ENCODE results near the gene EIF2B1.
A peak's percentile ranks its signal among the peaks of the same experiment; 100 is the strongest.
"Not testable (repeated sequence)": the region's sequence is repeated elsewhere in the genome, so short reads cannot be mapped to it uniquely, and the experiment has no call there.

The EIF2B1 gene

DNA sequence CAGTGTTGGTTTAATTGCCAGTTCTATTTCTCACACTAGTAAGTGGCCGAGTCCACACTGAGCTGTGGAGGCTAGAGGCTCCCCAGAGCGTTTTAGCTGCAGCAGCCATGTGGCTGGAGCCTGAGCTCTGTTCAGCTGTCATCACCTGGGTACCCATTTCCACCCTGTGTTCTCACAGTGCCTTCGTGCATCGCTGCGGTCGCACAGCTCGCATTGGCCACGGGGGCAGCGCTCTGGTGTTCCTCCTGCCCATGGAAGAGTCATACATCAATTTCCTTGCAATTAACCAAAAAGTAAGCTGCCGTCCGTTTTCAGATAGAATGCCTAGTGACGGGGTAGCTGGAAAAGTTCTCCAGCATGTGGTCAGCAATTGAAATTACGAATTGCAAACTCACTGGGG, 15.9 kb downstream of the EIF2B1 start:
- no peak for DNase-seq (ENCODE audit: low spot score)

DNA sequence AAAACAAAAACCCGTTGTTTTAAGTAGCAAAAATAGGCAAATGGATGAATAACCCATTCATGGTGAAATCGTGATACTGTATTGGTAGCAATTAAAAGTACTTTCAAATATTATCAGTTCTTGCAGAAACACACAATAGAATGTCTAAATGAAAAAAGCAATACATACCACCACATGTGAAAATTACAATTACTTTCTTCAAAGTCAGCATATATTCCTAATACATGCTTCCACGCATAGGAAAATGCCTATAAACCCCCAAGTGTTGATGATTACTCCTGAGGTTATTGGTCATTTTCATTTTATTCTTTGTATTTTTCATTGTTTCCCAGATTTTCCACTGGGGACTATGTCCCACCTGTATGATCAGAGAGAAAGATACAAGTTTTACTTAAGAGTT, 16.3 kb downstream of the EIF2B1 start:
- no peak for DNase-seq (ENCODE audit: low spot score)

DNA sequence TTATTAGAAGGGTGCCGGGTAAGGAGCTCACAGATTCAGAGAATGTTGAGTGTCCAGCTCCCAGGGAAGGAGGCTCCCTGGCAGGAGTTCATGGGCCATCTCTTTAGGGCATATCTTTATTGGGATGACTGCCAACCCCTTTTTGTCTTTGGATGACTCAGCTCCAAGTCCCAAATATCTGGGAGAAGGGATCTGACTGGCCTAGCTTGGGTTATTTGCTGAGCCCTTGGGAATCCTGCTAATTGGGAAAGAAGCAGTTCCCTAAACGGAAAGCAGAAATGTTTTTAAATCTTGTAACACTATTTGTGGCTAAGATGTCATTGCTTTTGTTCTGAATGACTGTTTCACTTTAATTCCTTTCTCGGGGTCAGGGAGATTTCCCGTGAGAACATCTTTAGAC, 19.0 kb downstream of the EIF2B1 start:
- DNase-seq (ENCODE audit: low spot score): no peak

DNA sequence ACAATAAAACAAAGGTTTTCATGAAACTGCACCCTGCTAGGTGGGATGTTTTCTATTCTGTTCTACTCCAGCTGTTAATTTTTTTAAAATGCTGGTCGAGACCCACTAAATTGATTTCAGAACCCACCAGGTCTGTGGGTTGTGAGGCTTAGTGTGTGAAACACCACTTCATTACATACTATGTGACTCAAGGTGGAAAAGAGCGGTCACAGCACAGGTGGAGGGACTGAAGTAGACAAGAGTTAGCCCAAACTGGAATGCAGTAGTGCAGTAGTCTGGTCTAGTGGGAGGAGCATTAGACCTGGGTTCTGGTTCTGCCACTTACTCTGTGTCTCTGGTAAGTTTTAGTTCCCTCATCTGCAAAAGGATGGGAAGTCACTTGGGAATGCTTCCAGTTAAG, 19.4 kb downstream of the EIF2B1 start:
- no peak for DNase-seq (ENCODE audit: low spot score)

DNA sequence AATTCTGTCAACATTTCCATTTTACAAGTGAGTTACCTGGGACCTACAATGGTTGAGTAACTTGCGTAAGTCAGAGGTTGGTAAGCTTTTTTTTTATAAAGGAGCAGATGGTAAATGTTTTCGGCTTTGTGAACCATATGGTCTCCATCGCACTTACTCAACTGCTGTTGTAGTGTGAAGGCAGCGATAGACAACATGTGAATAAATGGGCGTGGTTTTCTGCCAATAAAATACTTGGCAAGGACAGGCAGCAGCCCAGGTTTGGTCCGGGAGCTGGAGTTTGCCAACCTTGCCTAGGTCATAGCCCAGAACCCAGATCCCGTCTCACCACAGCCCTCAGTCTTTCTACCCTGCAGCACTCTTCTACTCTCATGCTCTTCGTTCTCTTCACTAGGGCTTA, 25.3 kb downstream of the EIF2B1 start:
- DNase-seq (ENCODE audit: low spot score): no peak

DNA sequence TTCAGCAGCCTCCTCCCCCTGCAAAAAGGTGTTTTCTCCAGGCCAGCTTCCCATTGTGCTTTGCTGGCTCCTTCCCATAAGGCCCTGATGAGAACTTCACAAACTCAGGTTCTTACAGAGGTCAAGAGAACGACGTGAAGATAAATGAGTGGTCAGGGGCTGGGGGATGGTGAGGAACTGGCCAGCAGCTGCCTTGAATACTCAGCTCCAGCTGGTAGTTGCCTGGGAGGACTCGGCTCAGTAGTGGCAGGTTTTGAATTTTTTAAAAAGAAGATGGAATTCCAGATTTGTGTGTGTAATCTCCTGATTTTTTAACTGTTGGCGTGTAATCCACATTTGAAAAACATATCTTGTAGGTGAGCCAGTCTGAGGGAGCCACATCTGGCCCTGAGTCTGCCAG, 25.7 kb downstream of the EIF2B1 start:
- no peak for DNase-seq (ENCODE audit: low spot score)

DNA sequence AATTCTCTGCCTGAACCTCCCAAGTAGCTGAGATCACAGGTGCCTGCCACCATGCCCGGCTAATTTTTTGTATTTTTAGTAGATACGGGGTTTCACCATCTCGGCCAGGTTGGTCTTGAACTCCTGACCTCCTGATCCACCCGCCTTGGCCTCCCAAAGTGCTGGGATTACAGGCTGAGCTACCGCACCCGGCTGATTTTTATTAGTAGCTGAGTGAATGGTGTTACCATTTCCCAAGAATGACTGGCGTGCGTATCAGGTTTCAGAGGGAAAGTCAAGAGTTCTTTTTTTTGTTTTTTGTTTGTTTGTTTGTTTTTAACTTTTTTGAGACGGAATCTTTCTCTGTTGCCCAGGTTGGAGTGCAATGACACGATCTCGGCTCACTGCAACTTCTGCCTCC, 30.0 kb downstream of the EIF2B1 start:
- DNase-seq (ENCODE audit: low spot score): not testable (repeated sequence)

DNA sequence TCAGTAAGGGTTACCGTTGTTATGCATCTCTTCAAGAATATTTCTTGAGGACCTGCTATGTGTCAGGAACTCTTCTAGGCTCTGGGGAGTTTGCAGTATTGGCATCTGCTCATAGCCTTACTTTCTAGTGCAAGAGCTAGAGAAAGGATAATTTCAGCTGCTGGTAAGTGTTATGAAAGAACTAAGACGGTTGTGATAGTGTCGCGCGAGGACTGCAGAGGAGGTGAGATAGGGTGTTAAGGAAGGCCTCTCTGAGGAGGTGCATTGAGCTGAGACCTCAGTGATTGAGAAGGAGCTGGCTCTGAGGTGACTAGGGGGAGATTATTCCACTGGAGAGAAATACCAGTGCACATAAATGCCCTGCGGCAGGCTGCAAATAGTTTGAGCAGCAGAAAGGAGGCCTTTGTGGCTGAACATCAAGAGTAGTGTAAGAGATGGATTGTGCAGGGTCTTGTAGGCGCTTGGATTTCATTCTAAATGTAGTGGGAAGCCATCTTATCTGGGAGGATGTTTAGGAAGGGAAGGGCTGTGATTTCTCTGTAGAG, 30.8 kb downstream of the EIF2B1 start:
- DNase-seq (ENCODE audit: low spot score): peak; percentile 23

DNA sequence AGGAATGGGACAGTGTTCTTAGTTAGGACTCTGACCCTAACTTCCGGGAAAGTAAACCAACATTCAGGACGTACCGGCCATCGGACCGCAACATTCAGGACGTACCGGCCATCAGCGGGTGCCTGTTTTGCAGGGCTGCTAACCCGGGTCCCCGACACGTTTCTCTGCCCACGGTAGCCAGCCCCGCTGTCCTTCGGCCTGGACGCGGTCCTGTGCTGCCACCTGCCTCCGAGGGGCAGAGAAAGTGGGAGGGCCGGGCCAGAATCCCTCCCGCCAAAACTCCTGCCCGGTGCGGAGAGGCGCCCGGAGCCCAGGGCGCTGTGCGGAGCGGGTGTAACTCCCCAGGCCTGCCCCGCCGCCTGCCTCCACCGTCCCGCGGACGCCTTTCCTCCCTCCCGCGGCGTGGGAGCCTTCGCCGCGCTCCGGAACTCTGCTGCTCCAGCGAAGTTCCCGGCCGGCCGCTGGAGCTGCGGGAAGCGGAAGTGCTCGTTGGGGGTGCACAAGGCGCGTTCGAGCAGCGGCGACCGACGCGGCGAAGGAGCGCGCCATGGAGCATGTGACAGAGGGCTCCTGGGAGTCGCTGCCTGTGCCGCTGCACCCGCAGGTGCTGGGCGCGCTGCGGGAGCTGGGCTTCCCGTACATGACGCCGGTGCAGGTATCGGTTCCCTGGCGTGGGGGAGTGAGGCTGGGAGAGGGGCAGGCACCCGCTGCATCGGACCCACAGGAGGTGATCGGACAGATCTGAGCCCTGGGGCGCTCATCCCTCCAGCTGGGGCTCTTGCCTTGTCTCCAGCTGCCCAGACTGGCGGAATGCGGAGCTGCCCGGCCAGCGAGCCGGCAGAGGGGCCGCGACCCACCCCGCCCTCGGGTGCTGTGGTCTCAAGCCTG, 31.6 kb downstream of the EIF2B1 start, which contains the start of gene DDX55:
Gene DDX55 (plus strand): TSS at position 498 of the 888 bp plus-strand sequence. CDS start 50 bp downstream, at position 548.
- DNase-seq (ENCODE audit: low spot score): peak; percentile 89

DNA sequence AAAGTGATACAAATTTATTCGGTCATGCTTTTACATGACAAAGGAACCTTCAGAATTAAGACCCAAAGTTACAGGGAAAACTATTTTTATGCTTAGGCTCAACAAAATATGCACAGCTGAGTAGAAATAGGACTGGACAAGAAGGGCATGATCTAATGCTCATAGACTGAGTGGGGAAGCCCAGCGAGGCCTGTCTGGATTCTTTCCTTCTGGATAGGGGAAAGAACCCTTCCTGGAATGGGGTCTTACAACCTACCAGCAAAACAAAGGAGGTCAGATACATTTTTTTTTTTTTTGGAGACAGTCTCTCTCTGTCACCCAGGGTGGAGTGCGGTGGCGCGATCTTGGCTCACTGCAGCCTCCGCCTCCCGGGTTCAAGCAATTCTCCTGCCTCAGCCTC, 33.8 kb downstream of the EIF2B1 start:
- no peak for DNase-seq (ENCODE audit: low spot score)

DNA sequence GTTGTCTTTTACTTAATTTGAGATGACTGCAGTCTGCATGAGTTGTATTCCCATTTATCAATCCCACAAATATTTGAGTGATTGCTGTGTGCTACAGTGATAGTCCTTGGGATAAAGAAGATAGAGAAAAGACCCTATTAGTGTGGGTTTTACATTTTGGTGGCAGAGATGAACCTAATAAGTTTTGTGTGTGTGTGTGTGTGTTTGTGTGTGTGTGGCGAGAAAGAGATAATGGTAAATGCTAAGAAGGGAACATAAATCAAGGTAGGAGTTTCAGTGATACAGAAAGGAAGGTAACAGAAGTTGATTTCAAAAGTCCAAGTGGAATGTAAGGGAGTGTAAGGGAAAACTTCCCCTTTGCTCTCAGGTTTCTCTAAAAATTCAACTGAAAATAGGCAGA, 34.2 kb downstream of the EIF2B1 start:
- no peak for DNase-seq (ENCODE audit: low spot score)

DNA sequence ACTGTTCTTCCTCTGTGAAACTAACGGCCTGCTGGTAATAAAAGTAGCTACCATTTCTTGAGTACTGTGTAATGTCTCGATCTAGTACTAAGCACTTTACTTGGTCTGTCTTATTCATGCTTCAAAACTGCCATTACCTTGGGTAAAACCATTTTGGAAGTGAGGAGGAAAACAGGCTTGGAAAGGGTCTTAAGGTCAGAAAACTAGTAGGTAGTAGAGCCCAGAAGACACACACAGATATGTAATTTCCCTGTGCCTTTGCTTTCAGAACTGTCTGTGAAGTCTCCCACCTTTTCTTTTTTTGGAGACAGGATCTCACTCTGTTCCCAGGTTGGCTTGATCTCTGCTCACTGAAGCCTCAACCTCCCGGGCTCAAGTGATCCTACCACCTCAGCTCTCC, 35.0 kb downstream of the EIF2B1 start:
- DNase-seq (ENCODE audit: low spot score): no peak

DNA sequence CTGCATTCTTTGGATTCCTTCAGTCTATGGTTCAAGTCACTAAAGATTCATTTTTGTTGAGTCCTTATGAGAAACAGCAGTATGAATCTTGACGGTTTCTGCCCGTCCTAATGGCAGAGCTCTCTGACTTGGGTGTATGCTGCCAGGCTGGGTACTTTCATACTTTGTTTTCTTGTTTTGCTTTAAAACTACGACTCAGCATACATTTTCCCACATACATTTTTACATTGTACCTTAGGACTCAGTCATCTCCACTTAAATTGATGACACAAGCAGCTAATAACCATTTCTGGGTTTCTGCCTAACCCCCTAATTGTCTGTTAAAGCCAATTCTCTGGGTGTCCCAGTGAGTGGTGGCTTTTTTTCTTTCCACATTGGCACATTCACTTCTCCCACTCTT, 36.4 kb downstream of the EIF2B1 start:
- DNase-seq (ENCODE audit: low spot score): no peak

DNA sequence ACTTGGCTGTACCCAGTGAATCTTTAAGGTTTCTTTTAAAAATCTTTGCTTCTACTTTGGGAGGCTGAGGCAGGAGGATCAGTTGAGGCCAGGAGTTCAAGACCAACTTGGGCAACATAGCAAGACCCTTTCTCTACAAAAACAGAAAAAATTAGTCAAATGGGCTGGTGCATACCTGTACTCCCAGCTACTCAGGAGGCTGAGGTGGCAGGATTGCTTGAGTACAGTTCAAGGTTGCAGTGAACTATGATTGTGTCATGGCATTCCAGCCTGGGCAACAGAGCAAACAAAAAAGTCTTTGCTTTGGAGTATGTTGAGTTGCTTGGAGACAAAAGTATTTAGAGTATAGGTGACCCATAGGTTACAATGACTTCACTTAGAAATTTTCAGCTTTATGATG, 37.8 kb downstream of the EIF2B1 start:
- no peak for DNase-seq (ENCODE audit: low spot score)

DNA sequence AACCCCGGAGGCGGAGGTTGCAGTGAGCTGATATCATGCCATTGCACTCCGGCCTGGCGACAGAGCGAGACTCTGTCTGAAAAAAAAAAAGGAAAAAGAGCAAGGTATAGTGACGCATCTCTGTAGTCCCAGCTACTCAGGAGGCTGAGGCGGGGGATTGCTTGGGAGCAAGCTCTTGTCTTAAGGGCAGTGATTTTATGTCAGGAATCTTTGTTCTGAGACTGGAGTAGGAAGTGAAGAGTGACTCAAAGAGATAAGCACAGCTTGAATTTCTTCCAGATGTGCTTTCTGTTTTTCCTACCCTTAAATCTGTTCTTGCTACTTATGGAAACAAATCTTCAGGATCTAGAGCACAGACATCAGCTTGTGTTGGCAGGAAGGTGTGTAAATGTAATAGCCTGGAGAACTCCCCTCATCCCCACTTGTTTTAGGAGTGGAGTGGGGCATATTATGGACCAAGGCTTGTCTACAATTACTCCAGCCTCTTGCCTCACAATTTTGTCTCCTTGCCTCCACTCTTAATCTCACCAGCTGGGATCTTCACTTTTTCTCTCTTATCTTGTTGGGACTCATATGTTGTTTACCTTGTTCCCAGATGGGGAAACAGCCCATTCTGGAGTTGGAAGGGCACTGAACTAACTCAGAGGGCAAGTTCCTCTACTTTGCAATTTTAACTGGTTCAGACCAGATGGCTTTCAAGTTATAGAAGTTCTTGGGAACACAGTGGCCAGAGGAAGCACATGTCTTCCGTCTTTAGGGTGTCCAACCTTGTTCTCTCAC, 41.6 kb downstream of the EIF2B1 start:
- DNase-seq (ENCODE audit: low spot score): no peak

DNA sequence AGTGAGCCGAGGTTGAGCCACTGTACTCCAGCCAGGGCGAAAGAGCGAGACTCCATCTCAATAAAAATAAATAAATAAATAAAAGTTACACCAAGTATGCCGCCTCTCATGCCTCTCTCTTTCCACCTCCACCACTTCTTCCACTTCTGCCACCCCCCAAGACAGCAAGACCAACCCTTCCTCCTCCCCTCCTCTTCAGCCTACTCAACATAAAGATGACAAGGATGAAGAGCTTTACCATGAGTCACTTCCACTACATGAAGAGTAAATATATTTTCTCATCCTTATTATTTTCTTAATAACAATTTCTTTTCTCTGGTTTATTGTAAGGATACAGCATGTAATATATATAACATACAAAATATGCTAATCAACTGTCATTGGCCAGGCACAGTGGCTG, 52.7 kb downstream of the EIF2B1 start:
- DNase-seq (ENCODE audit: low spot score): no peak

DNA sequence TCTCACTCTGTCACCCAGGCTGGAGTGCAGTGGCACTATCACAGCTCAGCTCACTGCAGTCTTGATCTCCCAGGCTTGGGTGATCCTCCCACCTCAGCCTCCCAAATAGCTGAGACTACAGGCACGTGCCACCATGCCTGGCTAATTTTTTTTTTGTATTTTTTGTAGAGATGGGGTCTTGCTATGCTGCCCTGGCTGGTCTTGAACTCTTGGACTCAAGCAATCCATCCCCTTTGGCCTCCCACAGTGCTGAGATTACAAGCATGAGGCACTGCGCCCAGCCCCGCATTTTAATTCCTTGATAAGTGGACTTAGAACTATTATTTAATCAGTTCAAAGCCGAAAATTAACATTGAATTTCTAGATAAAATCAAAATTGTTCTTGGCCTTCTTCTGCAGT, 54.7 kb downstream of the EIF2B1 start:
- not testable (repeated sequence) for DNase-seq (ENCODE audit: low spot score)

DNA sequence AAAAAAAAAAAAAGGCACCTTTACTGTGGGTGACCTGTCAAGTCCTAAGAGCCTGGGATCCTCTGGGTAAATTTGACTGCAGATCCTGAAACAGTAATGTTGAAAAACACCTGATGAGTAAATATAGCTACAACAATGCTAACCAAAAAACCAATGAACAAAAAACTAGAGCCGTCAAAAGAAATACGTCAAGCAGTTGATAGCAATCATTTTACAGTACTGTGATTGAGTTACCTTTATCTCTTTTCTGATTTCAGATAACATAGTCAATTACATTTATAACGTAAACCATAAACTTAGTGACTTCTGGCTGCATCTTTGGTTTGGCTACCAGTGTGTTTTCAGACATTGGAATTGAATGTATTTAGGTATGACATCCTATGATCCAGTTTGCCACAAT, 55.2 kb downstream of the EIF2B1 start:
- DNase-seq (ENCODE audit: low spot score): no peak

DNA sequence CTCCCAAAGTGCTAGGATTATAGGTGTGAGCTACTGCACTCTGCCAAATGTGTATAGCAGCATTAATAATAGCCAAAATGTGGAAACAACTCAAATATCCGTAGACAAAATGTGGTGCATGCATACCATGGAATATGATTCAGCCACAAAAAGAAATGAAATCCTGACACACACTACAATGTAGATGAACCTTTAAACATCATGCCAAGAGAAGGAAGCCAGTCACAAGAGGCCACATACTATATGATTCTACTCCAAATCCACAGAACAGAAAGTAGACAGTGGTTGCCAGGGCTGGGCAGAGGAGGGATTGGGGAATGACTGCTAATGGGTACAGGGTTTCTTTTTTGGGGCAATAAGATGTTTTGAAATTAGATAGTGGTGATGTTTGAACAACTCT, 56.9 kb downstream of the EIF2B1 start:
- DNase-seq (ENCODE audit: low spot score): no peak

DNA sequence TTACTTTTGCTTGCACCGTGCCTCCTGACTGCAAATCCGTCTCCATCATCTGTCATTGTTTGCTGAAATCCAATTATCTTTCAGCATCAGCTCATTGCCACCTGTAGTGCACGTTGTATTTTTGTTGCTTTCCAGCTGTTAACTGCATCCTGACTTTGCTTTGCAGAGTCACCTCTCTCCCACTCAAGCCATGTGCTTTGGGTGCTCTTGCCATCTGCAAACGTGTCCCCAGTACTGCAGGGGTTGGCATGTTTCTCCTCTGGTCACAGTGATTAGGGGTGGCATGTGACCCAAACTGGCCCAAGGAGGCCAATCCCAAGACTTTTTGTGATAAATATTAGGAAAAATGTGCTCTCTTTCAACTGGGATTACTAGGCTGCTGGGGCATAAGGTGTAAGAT, 59.6 kb downstream of the EIF2B1 start:
- DNase-seq (ENCODE audit: low spot score): no peak

DNA sequence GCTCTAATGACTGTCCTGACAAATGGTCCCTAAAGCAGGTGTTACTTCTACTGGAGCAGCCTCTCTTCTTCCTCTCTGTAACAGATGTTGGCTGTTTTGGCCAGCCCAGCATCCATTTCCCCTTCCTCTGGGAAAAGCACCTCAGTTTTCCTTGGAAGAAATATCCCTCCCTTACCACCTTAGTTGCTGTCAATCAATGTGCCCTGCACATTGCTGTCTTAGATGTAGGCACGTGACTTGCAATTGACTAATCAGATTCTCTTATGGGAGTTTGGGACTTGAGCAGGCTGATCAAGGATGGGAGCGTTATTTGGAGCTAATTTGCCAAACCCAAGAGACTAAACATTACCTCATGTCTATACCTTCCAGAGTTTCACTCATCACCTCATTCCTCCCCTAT, 61.1 kb downstream of the EIF2B1 start:
- DNase-seq (ENCODE audit: low spot score): no peak

DNA sequence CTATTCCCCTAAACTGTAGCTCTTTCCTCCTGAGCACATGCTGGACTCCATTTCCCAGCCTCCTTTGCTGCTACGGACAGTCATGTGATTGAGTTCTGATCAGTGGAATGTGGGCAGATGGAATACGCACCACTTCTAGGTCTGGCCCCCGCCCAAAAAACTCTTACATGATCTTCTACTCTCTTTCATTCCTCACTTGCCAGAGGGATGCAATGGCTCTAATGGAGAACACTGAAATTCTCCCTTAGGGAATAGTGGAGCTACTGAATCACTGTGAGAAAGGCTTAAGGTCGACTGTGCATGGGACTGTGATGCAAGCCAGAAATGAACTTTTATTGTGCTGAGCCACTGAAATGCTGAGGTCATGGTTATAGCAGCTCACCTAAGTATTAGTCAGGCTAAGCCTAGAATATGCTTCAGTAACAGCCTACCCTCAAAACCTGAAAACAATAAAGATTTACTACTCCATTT, 62.1 kb downstream of the EIF2B1 start:
- peak; percentile 17 for DNase-seq (ENCODE audit: low spot score)

All from putamen (tissue), 1 donor.